Measurements from ENCODE around the gene PTPRM.

PTPRM gene

GRCh38 chr18:7567474-7568425 lies 634 bp downstream of the PTPRM start:
- no peak for DNase-seq (ENCODE audit: low read depth)

DNA sequence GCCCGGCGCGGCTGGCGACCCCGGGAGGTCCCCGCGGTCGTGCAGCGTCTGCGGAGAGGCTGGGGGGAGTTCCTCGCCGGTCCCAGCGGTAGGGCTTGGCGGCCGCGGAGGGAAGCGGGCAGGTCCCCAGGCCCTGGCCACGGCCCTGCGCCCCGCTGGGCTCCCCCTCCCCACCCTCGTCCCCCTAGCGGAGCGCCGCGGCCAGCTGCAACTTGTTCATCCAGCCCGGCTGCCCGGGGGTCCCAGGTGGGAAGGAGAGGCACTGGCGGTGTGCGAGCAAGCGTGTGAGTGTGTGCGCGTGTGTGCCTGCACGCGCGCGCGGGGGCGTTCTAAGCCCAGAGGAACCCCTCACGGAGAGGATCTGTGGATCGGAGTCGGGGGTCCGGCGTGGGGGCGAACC lies 1.3 kb downstream of the PTPRM start:
- DNase-seq (ENCODE audit: low read depth), result no peak

GRCh38 chr18:7571626-7572025 lies 4.5 kb downstream of the PTPRM start:
- DNase-seq (ENCODE audit: low read depth), result no peak

GRCh38 chr18:7572822-7573221 lies 5.7 kb downstream of the PTPRM start:
- DNase-seq (ENCODE audit: low read depth), result no peak

- no peak for DNase-seq (ENCODE audit: low read depth)
These were observed 8.4 kb downstream of the PTPRM start for GRCh38 chr18:7575465-7576028.

GRCh38 chr18:7576077-7576476 lies 9.0 kb downstream of the PTPRM start:
- no peak for DNase-seq (ENCODE audit: low read depth)

DNA sequence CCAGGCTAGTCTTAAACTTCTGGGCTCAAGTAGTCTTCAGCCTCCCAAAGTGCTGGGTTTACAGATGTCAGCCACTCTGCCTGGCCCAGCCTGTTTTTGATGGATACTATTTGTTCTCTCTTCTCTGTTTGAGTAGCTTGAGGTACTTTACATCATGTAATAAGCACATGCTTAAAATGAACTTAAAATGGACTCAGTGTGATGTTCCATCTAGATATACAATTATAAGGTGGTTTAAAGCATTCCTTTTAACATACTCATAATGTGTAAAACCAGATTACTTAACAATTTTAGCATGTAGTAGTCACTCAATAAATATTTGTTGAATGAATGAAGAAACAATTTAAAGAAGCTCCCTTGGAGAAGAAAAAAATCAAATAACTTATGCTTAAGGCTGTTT lies 9.6 kb downstream of the PTPRM start:
- no peak for DNase-seq (ENCODE audit: low read depth)

DNA sequence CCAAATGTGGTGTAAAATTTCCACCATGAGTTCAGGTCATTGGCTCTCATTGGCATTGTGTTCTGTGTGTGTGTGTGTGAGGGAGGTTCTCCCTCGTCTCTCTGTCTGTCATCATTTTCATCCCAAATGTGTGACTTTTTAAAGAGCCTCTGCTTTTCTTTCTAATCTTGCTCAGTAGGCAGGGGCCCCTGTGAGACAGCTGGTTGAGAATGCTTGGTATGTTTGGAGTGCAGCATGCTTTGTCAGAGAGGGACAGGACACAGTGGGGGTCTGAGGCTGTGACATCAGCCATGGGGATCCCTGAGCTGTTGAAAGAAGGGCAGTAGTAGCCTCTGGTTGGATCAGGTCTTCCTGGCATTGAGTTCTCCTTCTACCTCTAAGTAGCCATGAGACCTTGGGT lies 10.6 kb downstream of the PTPRM start:
- DNase-seq (ENCODE audit: low read depth), result peak; percentile 63

DNA sequence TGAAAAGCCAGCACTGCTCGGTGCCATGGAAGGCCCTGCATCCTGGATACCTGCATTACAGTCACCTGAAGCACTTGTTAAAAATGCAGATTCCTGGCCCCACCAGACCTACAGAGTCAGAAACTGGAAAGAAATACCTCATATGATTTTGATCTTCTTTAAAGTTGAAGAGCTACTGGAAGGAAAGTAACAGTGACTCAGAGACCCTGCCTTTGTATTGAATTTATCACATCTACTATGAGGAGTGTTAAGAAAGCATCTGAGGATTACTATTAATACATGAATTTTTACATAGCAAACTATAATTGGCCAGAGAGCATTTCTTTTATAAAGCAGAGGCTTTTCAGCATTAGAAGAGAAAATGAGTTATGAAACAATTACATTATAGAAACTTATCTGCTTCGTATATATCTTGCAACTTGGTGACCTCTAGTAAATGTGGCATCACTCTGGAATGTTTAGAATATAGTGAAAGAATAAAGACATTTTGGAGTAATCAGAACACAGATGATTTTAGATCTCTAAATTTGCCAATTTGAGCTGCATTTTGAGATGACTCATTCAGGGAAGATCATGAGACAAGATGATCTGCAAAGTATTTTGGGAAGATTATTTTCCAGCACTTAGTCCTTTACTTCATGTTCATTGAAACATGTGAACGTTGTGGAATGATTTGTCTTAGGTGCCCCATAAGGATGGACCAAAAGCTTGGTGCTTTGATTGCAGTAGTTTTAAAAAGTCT lies 12.2 kb downstream of the PTPRM start:
- DNase-seq (ENCODE audit: low read depth), result no peak

- no peak for DNase-seq (ENCODE audit: low read depth)
These were observed 12.9 kb downstream of the PTPRM start for GRCh38 chr18:7579918-7580542.

DNA sequence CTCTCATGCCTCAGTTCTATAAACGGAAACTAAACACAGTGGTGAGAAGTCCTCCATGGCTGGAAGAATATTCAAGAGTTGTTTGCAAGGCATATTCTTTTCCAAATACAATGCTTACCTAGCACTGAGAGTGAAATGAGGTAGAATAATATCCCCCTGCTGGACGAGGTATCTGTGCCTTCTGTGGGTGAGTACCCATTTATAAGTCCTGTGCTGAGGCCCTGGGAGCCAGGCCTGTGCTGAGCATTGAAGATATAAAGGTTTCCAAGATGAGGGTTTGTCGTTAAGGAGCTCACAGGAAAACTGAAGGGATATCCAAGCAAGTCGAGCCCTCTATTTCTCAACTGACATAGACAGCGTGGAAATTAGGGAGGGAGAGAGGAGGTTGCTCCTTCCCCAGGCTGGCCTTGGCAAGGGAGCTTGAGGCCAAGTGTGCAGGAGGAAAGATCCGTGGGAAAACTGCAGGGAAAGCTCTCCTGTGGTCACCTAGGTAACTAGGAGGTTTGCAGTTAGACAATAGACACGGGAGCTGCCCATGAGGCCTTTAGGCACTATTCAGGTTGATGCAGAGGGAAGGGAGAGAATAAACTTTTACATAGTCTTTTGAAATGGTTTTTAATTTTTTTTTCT lies 17.6 kb downstream of the PTPRM start:
- DNase-seq (ENCODE audit: low read depth), result no peak

DNA sequence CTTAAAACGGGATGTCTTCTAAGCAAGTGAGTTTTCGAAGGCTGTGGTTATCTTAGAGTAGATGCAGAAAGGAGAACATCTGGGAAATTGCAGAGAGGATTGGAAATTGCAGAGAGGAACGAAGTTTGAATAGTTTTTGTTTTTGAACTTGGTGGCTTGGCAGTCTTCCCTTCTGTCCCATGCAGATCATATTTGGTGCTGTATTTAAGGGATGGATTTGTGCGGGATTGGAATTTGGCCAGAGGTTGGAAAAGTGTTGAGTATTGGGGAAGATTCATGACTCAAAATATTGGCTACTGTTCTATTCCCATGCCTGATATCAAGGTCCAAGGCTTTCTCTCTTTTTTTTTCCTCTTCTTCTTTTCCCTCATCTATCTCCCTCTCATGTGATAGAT lies 18.2 kb downstream of the PTPRM start:
- DNase-seq (ENCODE audit: low read depth), result no peak

GRCh38 chr18:7586379-7586778 lies 19.3 kb downstream of the PTPRM start:
- no peak for DNase-seq (ENCODE audit: low read depth)

GRCh38 chr18:7590826-7591560 lies 23.9 kb downstream of the PTPRM start:
- DNase-seq (ENCODE audit: low read depth), result no peak

DNA sequence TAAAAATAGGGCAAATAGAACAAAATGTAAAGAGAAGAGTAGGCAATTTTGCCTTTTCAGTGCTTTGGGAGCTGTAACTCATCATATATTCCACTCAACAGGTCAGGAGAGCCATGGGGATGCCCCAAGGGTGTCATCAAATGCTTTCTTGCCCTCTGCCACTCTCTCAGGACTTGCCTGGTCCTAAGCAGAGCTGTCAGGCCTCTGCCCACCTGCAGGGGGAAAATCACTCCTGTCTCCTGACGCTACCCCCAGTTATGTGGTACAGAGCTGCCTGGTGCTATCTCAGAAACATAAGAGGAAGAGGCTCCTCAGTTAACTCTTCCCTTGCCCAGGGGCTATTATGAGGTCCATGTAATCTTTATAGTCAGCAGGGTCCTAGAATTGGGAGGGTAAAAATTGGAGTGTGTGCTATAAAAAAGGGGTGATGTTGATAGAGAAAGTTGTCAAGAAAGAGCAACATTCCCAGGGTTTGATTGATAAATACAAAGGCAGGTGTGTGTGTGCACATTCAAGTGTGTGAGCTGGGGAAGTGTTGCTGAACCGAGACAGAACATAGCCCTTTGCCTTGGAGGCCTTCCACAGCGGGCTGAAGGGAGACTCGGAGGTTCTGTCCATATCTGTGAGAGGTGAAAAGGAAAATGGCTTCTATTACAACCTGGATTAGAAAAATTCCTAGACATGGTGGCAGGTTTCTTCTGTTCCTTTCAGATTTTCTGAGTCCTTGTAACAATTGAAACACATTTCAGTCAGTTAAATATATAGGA lies 25.4 kb downstream of the PTPRM start:
- DNase-seq (ENCODE audit: low read depth), result no peak

DNA sequence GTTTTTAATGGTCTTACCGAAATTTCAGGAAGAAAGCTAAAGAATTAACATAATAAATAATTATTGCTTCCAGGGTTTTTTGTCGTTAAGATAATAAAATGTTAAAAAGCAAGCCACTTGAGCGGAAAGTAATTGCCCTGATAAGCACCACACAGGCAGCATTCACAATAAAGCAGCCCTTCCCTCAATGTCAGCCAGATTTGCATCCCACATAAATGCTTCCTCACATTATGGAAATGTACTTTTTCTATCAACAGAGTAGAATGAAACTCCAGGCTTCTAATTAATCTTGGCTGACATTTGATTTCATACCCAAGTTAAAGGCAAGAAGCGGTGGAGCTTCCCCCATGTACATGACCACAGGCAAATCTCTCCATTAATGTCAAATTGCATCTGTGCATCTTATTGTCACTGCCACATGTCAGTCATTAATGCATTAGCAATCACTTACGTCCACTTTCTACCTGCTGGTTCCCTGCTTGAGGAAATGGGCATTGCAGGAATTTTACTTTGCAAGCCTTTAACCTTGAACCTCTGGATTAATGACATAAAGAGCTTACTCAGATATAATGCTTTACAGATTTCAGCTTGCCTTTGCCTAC lies 26.2 kb downstream of the PTPRM start:
- DNase-seq (ENCODE audit: low read depth), result no peak

- DNase-seq (ENCODE audit: low read depth), result no peak
These were observed 29.0 kb downstream of the PTPRM start for GRCh38 chr18:7596147-7596546.

- no peak for DNase-seq (ENCODE audit: low read depth)
These were observed 30.4 kb downstream of the PTPRM start for GRCh38 chr18:7597500-7597899.

DNA sequence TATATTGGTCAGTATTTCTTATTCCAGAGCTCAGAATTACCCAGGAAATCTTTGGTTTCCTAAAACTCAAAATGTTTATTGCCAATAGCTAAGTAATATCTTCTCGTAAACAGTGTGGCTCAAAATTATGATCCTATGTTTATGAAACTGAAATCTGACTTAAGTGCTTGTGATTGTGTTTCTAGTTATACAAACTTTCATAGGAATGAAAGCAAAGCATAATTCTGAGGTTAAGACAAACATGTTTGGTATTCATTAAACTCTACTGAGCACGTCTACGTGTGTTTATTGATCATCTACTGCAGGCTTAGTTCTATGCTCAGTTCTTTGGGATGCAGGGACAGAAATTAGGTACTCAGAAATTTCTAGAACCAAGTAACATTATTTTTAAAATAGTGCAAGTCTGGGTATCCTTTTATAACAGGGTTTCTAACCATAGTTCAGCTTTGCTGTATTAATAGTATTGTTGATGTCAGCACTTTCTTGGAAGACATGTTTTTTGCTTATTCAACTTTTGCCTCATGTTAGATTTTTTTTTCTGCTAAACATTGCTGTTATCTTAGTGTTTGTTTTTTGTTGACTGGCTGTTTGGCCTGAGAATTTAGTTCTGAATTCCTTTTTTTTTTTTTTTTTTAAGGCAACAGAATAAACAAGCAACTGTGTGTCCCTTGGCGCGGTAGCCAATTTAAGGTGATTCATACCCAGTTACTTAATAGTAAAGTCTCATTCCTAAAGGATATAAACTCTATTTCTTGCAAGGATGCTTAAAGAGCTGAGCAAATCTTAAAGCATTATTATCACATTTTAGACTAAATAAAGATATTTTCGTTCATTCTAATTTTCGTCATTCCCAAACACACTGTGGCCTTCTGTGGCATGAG lies 31.3 kb downstream of the PTPRM start:
- DNase-seq (ENCODE audit: low read depth), result no peak

Measured in GM04503 (cell line).